WTC11 (cell line): ENCODE results near the gene MAP4. TPM values are rescaled to one million over a fixed set of nuclear protein-coding genes. Genes with fewer than 3 reads are reported as not detected.

Source experiments
- ATAC-seq: fragments of 200-7000 bp; cut with Tn5 transposase; 2 replicates; pipeline ENCODE4 v1.10.0; 2021; ENCODE audit warnings: mild to moderate bottlenecking, moderate library complexity
- CTCF ChIA-PET: fragments of 300-600 bp; sonication (Branson Sonifier 250); formaldehyde crosslinking; loops from one replicate; lab custom pipeline; 2021; ENCODE audit warnings: antibody characterized with exemption; lab: Charles Lee
- POLR2A ChIA-PET: fragments of 350-600 bp; sonication (Branson Sonifier 250); formaldehyde crosslinking; loops from one replicate; lab custom pipeline; 2021; ENCODE audit warnings: antibody characterized with exemption; lab: Charles Lee
- DNase-seq: peaks from one replicate; pipeline ENCODE4 v3.0.0; 2021; ENCODE audit warnings: low spot score
- H3K27ac Mint-ChIP-seq: 2 replicates; pipeline ENCODE4 v1.8.0; 2021; ENCODE audit warnings: mixed read lengths
- H3K27me3 Mint-ChIP-seq: 2 replicates; pipeline ENCODE4 v1.8.0; 2021; ENCODE audit warnings: low read depth, mild to moderate bottlenecking, moderate library complexity, mixed read lengths
- H3K36me3 Mint-ChIP-seq: 2 replicates; pipeline ENCODE4 v1.8.0; 2021; ENCODE audit warnings: mixed read lengths
- H3K4me1 Mint-ChIP-seq: 2 replicates; pipeline ENCODE4 v1.8.0; 2022; ENCODE audit warnings: mixed read lengths
- H3K4me3 Mint-ChIP-seq: 2 replicates; pipeline ENCODE4 v1.8.0; 2021; ENCODE audit warnings: mild to moderate bottlenecking, moderate library complexity, mixed read lengths
- H3K9me3 Mint-ChIP-seq: 2 replicates; pipeline ENCODE4 v1.8.0; 2021; ENCODE audit warnings: mixed read lengths
- AR ChIP-seq: fragments of 250-450 bp; sonication (Bioruptor Pico); IDR thresholded peaks from 2 replicates; pipeline ENCODE4 v1.9.0; 2021; ENCODE audit warnings: mild to moderate bottlenecking
- ATF1 ChIP-seq: sonication (generic); formaldehyde crosslinking; IDR thresholded peaks from 2 replicates; pipeline ENCODE4 v1.8.1; 2023; ENCODE audit warnings: mild to moderate bottlenecking, moderate library complexity, missing genetic modification reagents
- E2F5 ChIP-seq: sonication (generic); formaldehyde crosslinking; IDR thresholded peaks from 2 replicates; pipeline ENCODE4 v1.8.1; 2022; ENCODE audit warnings: mild to moderate bottlenecking, moderate library complexity, missing genetic modification reagents
- GABPB1 ChIP-seq: sonication (generic); formaldehyde crosslinking; IDR thresholded peaks from 2 replicates; pipeline ENCODE4 v1.8.1; 2023; ENCODE audit warnings: mild to moderate bottlenecking, missing genetic modification reagents
- MLX ChIP-seq: sonication (generic); formaldehyde crosslinking; IDR thresholded peaks from 2 replicates; pipeline ENCODE4 v1.8.1; 2023; ENCODE audit warnings: mild to moderate bottlenecking, missing genetic modification reagents, moderate library complexity
- MYBL2 ChIP-seq: sonication (generic); formaldehyde crosslinking; IDR thresholded peaks from 2 replicates; pipeline ENCODE4 v1.8.1; 2023; ENCODE audit warnings: mild to moderate bottlenecking, moderate library complexity, missing genetic modification reagents
- NR1H2 ChIP-seq: sonication (generic); formaldehyde crosslinking; IDR thresholded peaks from 2 replicates; pipeline ENCODE4 v1.9.0; 2021; ENCODE audit warnings: mild to moderate bottlenecking, moderate library complexity, missing genetic modification reagents
- SP1 ChIP-seq: sonication (generic); formaldehyde crosslinking; conservative IDR thresholded peaks from 2 replicates; pipeline ENCODE4 v1.8.1; 2022; ENCODE audit warnings: missing genetic modification reagents
- TEAD4 ChIP-seq: sonication (generic); formaldehyde crosslinking; IDR thresholded peaks from 2 replicates; pipeline ENCODE4 v1.8.0; 2022; ENCODE audit warnings: mild to moderate bottlenecking, missing genetic modification reagents
- ZBTB21 ChIP-seq: sonication (generic); formaldehyde crosslinking; IDR thresholded peaks from 2 replicates; pipeline ENCODE4 v1.8.1; 2023; ENCODE audit warnings: mild to moderate bottlenecking, missing genetic modification reagents, borderline replicate concordance
- ZNF219 ChIP-seq: sonication (generic); formaldehyde crosslinking; IDR thresholded peaks from 2 replicates; pipeline ENCODE4 v1.8.0; 2023; ENCODE audit warnings: missing genetic modification reagents, mild to moderate bottlenecking, borderline replicate concordance
- ZNF281 ChIP-seq: sonication (generic); formaldehyde crosslinking; IDR thresholded peaks from 2 replicates; pipeline ENCODE4 v1.8.0; 2023; ENCODE audit warnings: mild to moderate bottlenecking, missing genetic modification reagents
- ZNF671 ChIP-seq: fragments of 250-450 bp; sonication (Bioruptor Pico); IDR thresholded peaks from 2 replicates; pipeline ENCODE4 v1.8.0; 2021; ENCODE audit warnings: mild to moderate bottlenecking
- total RNA-seq: library from RNA; stranded (reverse); gene quantifications from 3 replicates; pipeline ENCODE4 v1.2.3, GENCODE V29; 2021
- TF ChIP-seq, protein P1 (sequence below): sonication (generic); formaldehyde crosslinking; IDR thresholded peaks from 2 replicates; pipeline ENCODE4 v1.8.0; 2022; ENCODE audit warnings: mild to moderate bottlenecking, missing genetic modification reagents
- TF ChIP-seq, protein P2 (sequence below): sonication (generic); formaldehyde crosslinking; IDR thresholded peaks from 2 replicates; pipeline ENCODE4 v1.8.0; 2022; ENCODE audit warnings: missing genetic modification reagents
- TF ChIP-seq, protein P3 (sequence below): sonication (generic); formaldehyde crosslinking; IDR thresholded peaks from 2 replicates; pipeline ENCODE4 v1.8.0; 2023; ENCODE audit warnings: missing genetic modification reagents, mild to moderate bottlenecking, borderline replicate concordance

Gene MAP4
- total RNA-seq, 1 experiment from 2014 or later = 199 TPM

- no peak for TF ChIP-seq E2F5 (CRISPR knock-in tag)
Observed at GRCh38 chr3:47909607-47910006, 106.6 kb downstream of the MAP4 start (continued).

DNA sequence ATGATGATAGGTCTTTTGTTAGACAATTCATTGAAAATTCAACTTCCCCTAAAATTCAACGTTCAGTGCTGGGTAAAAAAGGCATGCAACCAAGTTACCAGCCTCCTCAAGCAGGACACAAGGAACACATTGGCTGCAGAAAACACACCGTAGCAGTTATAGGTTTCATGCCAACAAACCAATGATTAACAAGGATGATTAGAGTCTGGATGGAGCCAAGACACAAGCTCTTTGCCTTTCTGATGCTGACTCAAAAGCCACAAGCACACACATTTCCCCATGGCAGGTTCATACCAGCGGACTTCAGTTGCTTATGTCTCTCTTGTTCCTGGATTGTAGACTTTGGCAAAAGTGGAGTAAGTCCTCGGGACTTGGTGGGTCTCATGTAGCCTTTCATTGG, 107.5 kb downstream of the MAP4 start:
- TF ChIP-seq TEAD4 (CRISPR knock-in tag) (no peak), ZNF219 (CRISPR knock-in tag) (no peak), ZNF281 (no peak), GABPB1 (no peak), MYBL2 (no peak), ZBTB21 (CRISPR knock-in tag) (no peak), ZNF671 (CRISPR knock-in tag) (no peak), NR1H2 (CRISPR knock-in tag) (no peak), ATF1 (CRISPR knock-in tag) (no peak), MLX (CRISPR knock-in tag) (no peak), SP1 (no peak), AR (CRISPR knock-in tag) (no peak)
- TF ChIP-seq, protein P1, sequence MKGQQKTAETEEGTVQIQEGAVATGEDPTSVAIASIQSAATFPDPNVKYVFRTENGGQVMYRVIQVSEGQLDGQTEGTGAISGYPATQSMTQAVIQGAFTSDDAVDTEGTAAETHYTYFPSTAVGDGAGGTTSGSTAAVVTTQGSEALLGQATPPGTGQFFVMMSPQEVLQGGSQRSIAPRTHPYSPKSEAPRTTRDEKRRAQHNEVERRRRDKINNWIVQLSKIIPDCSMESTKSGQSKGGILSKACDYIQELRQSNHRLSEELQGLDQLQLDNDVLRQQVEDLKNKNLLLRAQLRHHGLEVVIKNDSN = no peak
- TF ChIP-seq, protein P2, sequence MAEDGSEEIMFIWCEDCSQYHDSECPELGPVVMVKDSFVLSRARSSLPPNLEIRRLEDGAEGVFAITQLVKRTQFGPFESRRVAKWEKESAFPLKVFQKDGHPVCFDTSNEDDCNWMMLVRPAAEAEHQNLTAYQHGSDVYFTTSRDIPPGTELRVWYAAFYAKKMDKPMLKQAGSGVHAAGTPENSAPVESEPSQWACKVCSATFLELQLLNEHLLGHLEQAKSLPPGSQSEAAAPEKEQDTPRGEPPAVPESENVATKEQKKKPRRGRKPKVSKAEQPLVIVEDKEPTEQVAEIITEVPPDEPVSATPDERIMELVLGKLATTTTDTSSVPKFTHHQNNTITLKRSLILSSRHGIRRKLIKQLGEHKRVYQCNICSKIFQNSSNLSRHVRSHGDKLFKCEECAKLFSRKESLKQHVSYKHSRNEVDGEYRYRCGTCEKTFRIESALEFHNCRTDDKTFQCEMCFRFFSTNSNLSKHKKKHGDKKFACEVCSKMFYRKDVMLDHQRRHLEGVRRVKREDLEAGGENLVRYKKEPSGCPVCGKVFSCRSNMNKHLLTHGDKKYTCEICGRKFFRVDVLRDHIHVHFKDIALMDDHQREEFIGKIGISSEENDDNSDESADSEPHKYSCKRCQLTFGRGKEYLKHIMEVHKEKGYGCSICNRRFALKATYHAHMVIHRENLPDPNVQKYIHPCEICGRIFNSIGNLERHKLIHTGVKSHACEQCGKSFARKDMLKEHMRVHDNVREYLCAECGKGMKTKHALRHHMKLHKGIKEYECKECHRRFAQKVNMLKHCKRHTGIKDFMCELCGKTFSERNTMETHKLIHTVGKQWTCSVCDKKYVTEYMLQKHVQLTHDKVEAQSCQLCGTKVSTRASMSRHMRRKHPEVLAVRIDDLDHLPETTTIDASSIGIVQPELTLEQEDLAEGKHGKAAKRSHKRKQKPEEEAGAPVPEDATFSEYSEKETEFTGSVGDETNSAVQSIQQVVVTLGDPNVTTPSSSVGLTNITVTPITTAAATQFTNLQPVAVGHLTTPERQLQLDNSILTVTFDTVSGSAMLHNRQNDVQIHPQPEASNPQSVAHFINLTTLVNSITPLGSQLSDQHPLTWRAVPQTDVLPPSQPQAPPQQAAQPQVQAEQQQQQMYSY = no peak
- TF ChIP-seq, protein P3, sequence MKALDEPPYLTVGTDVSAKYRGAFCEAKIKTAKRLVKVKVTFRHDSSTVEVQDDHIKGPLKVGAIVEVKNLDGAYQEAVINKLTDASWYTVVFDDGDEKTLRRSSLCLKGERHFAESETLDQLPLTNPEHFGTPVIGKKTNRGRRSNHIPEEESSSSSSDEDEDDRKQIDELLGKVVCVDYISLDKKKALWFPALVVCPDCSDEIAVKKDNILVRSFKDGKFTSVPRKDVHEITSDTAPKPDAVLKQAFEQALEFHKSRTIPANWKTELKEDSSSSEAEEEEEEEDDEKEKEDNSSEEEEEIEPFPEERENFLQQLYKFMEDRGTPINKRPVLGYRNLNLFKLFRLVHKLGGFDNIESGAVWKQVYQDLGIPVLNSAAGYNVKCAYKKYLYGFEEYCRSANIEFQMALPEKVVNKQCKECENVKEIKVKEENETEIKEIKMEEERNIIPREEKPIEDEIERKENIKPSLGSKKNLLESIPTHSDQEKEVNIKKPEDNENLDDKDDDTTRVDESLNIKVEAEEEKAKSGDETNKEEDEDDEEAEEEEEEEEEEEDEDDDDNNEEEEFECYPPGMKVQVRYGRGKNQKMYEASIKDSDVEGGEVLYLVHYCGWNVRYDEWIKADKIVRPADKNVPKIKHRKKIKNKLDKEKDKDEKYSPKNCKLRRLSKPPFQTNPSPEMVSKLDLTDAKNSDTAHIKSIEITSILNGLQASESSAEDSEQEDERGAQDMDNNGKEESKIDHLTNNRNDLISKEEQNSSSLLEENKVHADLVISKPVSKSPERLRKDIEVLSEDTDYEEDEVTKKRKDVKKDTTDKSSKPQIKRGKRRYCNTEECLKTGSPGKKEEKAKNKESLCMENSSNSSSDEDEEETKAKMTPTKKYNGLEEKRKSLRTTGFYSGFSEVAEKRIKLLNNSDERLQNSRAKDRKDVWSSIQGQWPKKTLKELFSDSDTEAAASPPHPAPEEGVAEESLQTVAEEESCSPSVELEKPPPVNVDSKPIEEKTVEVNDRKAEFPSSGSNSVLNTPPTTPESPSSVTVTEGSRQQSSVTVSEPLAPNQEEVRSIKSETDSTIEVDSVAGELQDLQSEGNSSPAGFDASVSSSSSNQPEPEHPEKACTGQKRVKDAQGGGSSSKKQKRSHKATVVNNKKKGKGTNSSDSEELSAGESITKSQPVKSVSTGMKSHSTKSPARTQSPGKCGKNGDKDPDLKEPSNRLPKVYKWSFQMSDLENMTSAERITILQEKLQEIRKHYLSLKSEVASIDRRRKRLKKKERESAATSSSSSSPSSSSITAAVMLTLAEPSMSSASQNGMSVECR = no peak
- Mint-ChIP-seq H3K4me3 (no peak overlapping the region), H3K36me3 (peaks cover 16% of the 10 kb centered on the region), H3K27ac (no peak overlapping the region), H3K27me3 (no peaks in the 10 kb centered on the region), H3K4me1 (peaks cover 8% of the 10 kb centered on the region; the same call in 1 of the 2 replicates), H3K9me3 (no peaks in the 10 kb centered on the region)
- ATAC-seq (no peak), DNase-seq (no peak)
- ChIA-PET CTCF (interaction anchor here (1.1 to 1.5 kb wide), 4 partner anchors 43 to 249 kb away, joined by 3 to 5 read pairs (median 4); no protein-coding TSS in a partner anchor), POLR2A (no interaction called here)
